LHCN-M2 (cell line): ENCODE data around the gene NKPD1. TPM values are rescaled to one million over a fixed set of nuclear protein-coding genes. Genes with fewer than 3 reads are reported as not detected.

ENCODE experiments used
- DNase-seq: peaks from one replicate; pipeline ENCODE4 v3.0.0-alpha.2; 2012; ENCODE audit warnings: low read depth
- total RNA-seq: library from RNA; depleted of rRNA; stranded (reverse); fragments of >200 nt; gene quantifications from 2 replicates; pipeline ENCODE4 v1.2.3, GENCODE V29; 2014

The NKPD1 gene
- total RNA-seq, 1 experiment from 2014 or later: 0.06 TPM

DNA sequence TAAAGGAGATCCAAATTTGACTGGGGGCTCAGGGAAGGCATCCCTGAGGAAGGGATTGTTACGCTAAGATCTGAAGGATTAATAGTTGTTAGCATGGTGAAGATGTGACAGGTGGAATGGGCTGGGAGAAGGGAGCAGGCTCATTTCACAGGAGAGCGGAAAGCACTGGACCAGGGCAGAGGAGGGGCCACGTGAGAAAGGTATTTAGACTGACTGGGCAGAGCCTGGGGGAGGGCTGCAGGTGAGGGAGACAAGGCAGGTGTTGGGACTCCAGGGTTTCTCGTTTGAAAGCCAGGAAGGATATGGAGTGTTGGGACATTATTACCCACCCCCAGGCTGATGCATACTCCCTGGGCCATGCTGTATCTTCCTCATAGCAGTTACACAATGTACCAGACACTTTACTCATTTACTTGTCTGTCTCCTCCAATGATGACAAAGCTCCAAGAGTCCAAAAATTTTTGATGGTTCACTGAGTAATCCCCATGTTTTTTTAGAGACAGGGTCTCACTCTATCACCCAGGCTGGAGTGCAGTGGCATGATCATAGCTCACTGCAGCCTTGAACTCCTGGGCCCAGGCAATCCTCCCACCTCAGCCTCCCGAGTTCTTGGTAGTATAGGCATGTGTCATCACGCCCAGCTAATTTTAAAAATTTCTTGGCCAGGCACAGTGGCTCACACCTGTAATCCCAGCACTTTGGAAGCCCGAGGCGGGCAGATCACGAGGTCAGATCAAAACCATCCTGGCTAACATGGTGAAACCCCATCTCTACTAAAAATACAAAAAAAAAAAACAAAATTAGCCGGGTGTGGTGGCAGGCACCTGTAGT lies 14.9 kb upstream of the NKPD1 start:
- no peak for DNase-seq

DNA sequence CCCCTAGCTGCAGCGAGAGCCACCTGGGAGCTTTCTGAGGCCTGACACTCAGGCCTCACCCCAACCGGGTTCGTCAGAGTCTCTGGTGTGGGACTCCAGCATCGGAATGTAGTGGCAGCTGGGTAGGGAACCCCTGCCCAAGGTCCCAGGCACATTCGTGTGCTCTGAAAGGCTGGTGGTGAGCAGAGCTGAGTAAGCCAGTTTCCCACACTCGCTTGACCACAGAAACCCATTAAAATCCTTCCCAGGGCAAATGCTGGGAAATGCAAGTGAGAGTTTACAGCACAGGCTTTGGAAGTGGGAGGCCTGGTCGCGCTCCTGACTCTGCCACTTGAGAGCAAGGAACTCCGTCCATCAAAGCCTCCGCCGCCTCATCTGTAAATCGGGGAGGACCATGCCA lies 13.0 kb upstream of the NKPD1 start:
- peak; percentile 98 for DNase-seq

DNA sequence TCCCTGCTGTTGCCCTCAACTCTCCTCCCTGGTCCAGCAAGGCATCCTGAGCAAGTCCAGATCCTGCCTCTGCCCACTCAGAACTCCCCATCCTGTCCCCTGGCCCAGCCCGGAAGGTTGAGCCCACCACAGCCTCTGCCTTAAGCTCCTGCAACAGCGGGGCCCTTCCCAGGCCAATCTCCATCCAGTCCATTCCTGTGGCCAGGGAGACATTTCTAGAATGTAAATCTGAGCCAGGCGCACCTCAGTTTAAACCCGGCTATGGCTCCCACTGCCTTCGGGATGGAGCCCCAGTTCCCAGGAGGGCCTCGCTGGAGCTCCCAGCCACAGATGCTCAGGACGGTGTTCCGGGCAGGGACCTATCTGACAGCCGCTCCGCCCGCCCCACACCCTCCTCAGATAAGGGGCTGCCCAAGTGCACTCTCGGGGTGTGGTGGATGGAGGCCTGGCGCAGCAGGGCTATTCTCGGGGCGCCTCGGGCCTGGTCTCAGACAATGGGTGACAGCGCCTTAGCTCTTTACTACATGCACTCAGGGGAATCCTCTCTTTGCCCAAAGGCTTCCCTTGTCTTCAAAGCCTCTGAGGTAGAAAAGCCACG lies 11.9 kb upstream of the NKPD1 start:
- DNase-seq: no peak

DNA sequence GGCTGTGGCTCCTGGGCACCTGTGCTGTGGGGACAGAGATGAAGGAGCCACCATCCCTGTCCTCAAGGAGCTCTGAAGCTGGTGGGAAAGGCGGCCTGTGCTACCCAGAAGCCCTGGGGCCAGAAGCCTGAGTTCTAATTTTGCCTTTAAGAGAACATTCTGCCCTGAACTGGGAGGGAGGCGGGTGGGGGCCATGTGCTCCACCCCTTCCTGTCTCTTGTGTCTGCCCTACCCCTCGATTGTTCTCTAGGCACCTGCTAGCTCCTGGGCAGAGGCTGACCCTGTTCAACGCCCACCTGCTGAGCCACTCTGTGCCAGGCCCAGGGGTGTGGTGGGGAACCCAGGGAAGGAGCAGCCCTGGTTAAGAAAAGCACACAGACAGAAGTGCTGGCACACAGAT lies 11.4 kb upstream of the NKPD1 start:
- DNase-seq: no peak

DNA sequence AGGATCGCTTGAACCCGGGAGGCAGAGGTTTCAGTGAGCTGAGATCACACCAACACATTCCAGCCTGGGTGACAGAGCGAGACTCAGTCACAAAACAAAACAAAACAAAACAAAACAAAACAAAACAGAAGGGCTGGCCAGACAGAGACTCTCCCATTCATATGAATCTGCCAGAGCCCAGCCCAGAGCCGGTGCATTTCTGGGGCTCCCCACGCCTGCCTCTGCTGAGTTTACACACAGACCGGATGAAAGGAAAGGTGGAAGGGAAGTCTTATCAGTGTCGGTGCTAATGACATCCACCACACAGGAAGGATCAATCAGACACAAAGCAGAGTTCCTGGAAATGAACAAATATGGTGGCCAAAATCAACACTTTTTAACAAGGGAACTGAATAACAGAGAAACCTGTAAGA lies 10.4 kb upstream of the NKPD1 start:
- no peak for DNase-seq

DNA sequence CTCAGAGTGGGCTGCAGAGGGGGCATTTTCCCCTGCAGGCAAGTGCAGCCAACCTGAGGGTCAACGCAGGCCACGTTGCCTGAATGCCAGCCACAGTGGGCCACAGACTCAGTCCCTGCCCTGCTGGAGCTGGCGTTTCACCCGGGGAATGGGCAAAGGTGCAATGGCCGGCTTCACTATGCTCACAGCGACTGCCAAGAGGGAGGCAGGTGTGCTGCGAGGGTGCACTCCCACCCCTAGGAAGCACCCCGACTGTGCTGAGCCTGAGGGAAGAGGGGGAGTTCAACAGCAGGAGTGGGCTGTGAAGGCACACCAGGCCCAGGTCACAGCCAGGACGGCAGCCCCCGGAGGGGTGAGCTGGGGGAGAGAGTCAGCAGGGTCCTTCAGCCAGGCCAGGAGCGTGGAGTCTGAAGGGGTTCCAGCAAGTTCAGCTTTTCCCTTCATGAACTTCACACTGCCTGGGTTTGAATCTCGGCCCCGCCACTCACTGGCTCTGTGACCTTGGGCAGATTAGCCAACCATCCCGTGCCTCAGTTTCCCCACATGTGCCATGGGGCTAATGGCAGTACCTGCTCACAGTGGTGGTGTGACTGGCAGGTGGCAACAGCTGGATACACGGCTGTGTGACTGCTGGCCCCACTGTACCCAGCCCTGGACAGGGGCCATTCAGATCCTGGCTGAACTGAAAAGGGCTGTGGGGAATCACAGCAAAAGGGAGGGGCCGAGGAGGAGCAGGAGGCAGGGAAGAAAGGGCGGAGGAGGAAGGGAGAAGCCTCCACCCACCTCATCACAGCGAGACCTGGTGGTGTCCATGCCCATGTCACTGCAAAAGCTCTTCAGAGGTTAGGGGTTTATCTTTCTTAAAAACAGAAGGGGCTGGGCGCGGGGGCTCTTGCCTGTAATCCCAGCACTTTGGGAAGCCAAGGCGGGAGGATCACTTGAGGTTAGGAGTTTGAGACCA lies 9.6 kb upstream of the NKPD1 start:
- DNase-seq: no peak

DNA sequence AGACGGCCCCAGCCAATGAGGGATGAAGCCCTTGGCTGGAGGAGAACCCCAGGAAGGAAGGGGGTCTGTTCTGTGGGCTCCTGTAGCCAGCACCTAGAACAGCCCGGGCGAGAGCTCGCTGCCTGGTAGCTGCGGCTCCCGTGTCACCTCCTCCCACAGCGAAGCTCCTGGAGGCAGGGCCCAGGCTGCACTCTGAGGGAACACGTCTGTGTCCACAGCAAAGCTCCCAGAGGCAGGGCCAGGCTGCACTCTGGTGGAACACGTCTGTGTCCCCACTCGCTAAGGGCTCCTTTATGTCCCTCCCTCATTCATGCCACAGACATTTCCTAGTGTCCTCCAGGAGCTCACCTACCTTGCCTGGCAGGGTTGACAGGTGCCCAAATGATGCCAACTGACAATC lies 8.8 kb upstream of the NKPD1 start:
- DNase-seq: no peak

DNA sequence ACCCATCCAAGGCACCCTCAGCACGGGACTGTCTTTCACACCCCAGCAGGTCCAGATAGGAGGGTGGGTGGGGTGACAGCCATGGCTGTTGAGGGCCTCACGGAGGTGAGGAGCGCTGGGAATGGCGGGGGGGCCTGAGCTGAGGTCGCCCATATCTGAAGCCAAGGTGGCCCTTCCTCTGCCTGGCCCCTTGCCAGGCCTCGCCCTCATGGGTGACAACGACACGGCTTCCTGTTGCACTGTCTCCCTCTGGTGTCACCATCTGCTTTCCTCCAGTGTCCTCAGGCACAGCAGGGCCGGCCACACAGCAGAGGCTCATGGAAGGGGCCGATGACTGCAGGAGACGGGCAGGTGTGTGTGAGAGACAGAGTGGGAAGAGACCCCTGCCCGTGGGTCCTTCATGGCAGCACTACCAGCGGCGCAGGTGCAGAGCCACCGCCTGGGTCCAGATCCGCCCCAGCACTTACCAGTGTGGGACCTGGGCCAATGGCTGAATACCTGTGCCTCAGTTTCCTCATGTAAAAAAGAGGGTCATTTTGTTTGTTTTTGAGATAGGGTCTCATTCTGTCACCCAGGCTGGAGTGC lies 8.1 kb upstream of the NKPD1 start:
- DNase-seq: no peak

DNA sequence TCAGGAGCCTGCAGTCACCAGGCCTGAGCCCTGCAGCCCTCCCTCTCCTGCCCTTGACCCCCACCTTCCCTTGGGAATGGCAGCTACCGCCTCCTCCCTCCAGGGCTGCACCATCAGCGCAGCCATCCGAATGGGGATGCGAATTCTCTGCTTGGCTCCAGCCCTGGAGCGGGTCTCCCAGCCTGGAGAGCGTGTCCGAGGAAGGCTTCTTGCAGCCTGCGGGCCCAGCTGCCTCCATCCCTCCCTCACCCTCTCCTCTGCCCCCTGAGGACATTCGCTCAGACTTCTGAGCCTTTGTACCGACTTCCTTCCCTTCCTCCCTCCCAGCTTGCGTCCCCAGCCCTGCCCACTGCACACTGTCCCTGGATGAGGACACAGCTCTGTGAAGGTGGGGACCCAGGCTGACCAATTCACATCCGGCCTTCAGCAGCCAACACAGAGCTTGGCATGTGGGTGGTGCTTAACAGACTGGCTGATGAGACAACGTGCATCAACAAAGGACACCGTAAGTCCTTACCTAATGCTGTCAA lies 6.0 kb upstream of the NKPD1 start:
- DNase-seq: no peak

DNA sequence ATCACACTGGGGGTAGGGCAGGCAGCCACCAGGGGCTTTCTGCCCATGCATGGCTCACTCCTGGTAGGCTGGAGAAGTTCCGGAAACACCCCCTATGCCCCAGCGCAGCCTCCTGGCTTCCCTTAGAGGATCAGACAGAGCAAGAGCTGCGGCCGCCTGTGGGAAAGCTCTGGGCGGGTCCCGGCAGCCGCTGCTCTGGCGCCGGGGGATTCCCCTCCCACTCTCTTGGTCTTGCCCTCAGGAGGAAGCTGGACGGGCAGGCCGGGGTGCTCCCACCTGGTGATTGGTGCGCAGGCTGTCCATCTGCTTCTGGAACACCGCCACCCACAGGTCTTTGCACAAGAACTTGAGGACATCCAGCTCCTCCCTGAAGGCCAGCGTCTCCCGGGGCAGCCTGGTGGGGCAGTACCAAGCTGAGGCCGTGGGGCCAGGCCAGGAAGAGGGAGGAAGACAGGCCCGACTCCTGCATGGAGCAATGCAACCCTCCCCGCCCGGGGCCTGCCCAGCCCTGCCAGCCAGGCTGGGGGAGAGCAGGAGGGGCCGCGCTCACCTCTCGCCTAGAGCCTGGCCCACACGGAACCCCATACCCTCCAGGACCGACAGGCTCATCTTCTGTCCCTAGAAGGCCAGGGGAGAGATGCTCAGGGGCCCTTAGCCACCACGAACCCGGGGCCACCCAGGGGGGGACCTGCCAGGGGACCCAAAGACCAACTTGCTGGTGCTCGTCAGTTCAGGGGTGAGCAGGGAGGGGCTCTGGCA lies 4.0 kb upstream of the NKPD1 start:
- peak; percentile 49 for DNase-seq

DNA sequence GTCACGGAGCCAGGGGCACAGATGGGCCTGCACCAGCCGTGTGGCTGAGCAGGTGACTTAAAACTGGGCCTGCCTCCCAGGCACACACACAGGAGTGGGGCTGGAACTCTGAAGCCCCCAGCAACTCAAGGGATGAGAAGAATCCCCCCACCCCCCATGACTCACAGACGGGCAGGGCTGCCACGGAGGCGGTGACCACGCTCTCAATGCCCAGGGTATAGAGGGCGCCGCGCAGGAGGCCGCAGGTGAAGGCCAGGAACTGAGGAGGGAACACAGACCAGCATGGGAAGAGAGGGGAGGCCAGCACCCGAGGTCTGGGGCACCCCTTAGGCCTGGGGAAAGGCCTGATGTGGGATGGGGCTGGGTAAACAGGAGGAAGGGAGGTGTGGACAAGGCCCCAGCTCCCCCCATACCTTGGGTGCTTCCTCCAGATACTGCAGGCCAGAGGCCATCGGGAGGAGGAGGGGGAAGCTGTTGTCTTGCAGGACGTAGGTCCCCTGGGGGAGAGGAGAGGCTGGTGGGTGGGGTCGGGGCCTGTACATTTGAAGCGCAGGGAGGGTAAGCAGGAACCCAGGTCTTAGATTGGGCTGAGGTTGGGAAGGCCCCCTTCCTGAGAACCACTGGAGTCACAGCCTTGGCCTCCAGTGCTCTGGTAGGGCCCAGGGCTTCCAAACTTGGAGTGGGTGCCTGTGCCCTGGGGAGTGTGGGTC lies 3.1 kb upstream of the NKPD1 start:
- no peak for DNase-seq

DNA sequence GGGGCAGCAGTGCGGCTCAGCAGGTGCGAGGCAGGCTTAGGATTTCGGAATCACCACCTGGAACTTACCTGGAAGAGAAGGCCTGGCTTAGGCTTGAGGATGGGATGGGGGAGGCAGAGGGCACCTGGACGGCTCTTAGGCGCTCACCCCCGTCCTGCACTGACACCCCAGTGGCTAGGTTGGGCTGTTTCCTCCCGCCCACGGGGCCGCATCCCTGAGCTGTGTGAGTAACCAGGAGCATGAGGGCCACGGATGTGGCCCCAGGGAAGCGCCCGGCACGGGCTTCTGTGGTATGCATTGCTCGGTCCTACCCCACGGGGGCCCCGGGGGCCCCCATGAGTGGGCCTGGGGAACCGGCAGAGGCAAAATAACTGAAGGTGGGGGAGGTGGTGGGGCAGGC lies 2.4 kb upstream of the NKPD1 start:
- DNase-seq: no peak

DNA sequence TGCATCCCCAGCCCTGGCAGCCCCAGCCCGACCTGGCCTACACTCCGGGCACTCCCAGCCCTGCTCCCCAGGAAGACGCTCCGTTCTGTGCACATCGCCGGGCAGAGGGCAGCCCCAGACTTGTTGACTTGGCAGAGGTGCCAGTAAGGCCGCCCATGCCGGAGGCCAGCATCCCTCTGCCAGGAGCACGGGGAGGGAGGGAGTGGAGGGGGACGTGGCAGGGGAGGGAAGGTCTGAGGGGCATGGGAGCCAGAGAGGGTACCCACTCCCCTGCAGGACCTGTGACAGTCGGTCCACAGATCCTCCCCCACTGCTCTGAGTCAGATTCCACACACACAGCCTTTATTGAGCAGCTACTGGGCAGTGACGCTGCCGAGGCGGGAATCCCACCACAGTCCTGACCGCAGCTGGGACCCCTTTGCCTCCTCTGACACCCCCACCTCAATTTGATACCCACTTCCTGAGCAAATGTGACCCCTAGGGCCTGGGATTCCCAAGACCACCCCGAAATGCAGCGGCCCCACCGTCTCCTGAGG lies 1.9 kb upstream of the NKPD1 start:
- DNase-seq: no peak

DNA sequence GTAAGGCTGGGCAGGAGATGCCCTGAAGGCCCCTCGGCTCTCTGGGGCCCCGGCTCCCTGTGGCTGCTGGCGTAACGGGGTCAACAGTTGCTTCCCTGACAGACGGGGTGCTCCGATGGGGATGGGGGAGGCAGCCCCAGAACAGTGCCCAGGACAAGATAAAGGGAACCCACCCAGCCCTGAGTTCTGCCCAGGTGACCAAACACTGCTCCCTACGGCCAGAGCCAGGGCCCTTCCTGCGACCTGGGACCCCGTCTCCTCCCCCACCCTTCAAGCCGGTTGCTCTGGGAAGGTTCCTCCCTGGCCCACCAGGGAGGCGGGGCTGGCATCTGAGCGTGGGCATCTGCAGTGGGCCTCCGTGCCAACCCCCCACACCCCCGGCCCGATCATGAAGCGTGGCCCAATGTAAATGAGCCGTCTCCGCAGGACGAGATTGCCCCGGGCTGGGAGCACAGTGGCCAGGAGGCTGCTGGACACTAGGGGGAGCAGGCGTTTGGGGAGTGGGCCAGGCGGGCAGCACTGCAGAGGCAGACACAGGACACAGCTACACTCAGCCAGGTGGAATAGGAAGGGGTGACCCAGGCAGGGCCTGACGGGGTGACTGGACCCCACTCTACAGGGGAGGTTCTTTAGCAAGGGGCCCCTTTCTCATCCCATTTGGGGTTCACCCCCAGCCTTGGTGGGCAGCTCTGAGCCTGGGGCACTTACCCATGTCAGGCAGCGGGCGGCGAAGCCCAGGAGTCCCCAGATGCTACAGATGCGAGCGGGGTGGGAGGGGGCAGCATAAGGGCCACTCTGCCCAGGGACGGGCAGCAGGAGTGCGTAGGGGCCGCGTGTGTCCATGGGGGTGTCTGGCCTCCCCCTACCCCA lies 1.2 kb upstream of the NKPD1 start:
- DNase-seq: no peak

DNA sequence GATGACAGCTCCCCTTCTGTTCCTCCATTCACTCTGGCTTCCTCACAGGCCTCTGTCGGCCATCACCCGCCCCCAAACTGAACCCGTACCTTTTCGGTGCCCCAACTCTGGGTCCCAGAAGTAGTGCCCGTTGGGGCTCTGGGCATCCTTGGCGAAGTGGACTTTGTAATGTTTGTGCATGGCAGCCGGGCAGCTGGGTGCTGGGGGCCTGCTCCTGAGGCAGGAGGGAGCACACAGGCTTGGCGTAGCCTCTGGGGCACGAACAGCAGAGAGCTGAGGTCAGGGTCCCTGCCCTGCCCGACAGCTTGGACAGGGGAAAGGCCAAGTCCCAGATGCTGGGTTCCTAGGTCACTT lies 834 bp downstream of the NKPD1 start:
- no peak for DNase-seq

DNA sequence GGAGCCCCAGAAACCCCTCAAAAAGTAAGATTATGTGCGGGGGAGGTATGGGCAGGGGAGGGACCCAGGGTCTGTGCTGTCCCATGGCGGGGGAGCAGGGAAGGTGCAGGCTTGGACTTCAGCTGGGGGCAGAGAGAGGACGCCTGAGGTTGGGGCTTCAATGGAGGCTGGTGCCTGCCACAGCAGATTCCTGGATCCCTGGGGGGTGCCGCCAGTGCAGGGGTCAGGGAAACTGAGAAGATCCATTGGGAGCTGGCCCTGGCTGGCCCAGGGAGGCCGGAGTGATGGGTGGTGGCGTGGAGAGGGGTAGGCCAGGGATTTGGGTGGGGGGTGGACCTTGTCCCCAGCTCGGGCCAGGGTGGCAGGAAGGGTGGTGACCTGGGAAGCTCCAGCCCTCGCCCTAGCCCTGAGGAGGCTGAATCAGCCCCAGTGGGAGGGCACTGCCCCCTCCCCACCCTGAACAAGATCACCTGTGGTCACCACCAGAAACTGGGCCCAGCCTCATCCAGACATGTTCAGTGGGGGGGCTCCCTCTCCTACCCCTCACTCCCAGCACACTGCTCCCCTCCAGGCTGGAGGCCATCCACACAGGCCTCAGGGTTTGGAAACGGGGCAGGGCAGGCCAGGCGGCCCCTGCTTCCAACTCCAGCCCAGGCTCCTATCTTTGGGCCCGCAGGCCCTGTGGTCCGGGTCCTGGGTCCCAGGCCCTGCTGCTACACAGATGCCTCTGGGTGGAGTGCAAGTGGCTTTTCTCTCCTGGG lies 1.4 kb downstream of the NKPD1 start:
- no peak for DNase-seq

DNA sequence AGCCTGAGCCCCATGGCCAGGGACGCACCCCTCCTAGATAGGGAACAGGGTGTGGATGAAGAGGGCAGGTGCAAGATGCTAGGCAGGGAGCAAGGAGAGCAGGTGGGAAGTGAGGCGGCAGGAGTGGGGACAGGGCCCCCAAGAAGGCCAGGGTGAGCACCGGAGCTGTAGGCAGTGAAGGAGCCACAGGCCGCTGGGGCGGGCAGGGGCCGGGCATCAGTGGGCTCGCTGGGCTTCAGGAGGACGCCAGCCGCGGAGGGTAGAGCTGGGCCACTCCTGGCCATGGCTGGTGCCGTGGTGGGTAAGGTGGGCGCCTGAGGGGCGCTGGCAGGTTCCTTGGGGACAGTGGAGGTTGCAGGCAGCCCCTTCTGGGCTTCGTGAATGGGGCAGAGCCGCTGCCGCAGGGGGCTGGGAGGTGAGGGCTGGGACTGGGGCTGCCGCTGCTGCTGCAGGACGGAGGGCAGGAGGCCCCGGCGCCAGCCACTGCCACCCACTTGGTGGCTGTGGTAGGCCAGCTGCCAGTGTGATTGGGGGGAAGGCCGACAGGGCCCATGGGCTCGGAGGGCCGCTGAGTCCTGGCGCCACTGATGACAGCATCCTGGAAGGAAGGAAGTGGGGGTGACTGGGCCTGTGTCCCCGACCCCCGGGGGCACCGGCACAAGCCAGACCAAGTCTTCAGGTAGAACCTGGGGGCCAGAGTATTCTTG lies 2.1 kb downstream of the NKPD1 start:
- DNase-seq: no peak

DNA sequence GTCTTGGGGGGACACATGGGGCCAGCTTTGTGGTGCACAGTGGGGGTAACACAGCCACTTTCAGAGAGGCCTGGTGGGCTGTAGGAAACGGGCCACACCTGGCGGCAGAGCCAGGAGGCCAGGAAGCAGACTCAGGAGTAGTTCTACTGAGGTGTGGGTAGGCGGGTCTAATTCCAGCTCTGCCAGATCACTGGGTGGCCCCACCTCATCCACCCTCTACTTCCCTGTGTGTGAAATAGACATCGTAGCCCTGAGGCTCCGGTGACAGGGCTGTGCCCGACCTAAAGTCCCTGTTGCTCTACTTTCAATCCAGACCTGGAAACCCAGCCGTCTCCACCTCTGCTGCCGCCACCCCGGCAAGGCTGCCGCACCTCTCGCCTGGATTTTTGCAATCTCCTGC lies 4.0 kb downstream of the NKPD1 start:
- DNase-seq: no peak
